ENCODE measurements around the gene SPIN2B. TPM values are rescaled to one million over a fixed set of nuclear protein-coding genes. Genes with fewer than 3 reads are reported as not detected.

Gene SPIN2B
- total and polyA plus RNA-seq, 2 of the 13 experiments (the other 11 are each of a cell fraction or from before 2014, with no cell fraction given) = 7.9 to 10.4 TPM

GRCh38 chrX:57121162-57121755, at the start of gene SPIN2B (continued):
- TF ChIP-seq SKIL (CRISPR knock-in tag; IDR thresholded peaks at IDR 0.05; ENCODE audit: borderline replicate concordance) (no peak), CHD2 (IDR thresholded peaks at IDR 0.05; ENCODE audit: low read depth, low read length) (no peak), ZXDC (CRISPR knock-in tag; IDR thresholded peaks at IDR 0.05) (no peak), ZNF557 (CRISPR knock-in tag; IDR thresholded peaks at IDR 0.05) (no peak), MAZ (IDR thresholded peaks at IDR 0.05; ENCODE audit: borderline replicate concordance, low read depth, low read length) (no peak), MAZ (CRISPR knock-in tag; IDR thresholded peaks at IDR 0.05; ENCODE audit: low read depth) (peak; percentile 53; the same call in 1 of the 2 replicates), SMAD1 (CRISPR knock-in tag; IDR thresholded peaks at IDR 0.05; ENCODE audit: borderline replicate concordance, low read depth) (peak; percentile 45; the same call in 1 of the 2 replicates), RXRB (CRISPR knock-in tag; IDR thresholded peaks at IDR 0.05; ENCODE audit: borderline replicate concordance) (no peak), HNF1A (IDR thresholded peaks at IDR 0.05; ENCODE audit: low read depth) (no peak), HNF1A (CRISPR knock-in tag; IDR thresholded peaks at IDR 0.05; ENCODE audit: borderline replicate concordance) (no peak), ZNF24 (IDR thresholded peaks at IDR 0.05) (no peak), CEBPG (CRISPR knock-in tag; IDR thresholded peaks at IDR 0.05) (no peak), ZEB1 (IDR thresholded peaks at IDR 0.05; ENCODE audit: insufficient replicate concordance, low read depth) (no peak), ZBTB1 (CRISPR knock-in tag; IDR thresholded peaks at IDR 0.05; ENCODE audit: borderline replicate concordance) (no peak), ZNF232 (CRISPR knock-in tag; IDR thresholded peaks at IDR 0.05; ENCODE audit: borderline replicate concordance) (no peak), RFX5 (IDR thresholded peaks at IDR 0.05; ENCODE audit: low read depth, low read length) (no peak), CBX2 (IDR thresholded peaks at IDR 0.05; ENCODE audit: low read depth, low read length) (no peak), CBX2 (CRISPR knock-in tag; IDR thresholded peaks at IDR 0.05; ENCODE audit: low read depth) (no peak)
